K562 (cell line): Measurements from ENCODE around the gene ZFX. TPM values are rescaled to one million over a fixed set of nuclear protein-coding genes. Genes with fewer than 3 reads are reported as not detected.

ENCODE experiments used
- ATAC-seq: fragments of 200-7000 bp; cut with Tn5 transposase; 3 replicates; pipeline ENCODE4 v1.9.1; 2020; ENCODE audit warnings: moderate library complexity
- BruUV-seq: library from RNA; stranded (reverse); fragments of 400-500 nt; replicated peaks from 2 replicates; lab custom pipeline; 2021; lab: Mats Ljungman, UMichigan
- CTCF ChIA-PET: fragments of 300-600 bp; formaldehyde crosslinking; extraction: SDS; loops from one replicate; lab custom pipeline; 2021; ENCODE audit warnings: low intra/inter-chr PET ratio; lab: Yijun Ruan, JAX
- POLR2A ChIA-PET: fragments of 300-600, 350-650 bp; sonication (Branson Sonifier 250); formaldehyde crosslinking; extraction: SDS; loops from one replicate; lab custom pipeline; 2021; ENCODE audit warnings: antibody characterized with exemption, inconsistent platforms; lab: Yijun Ruan, JAX
- DNase-seq, 4 experiments: peaks; one replicate each; pipeline versions ENCODE4 v3.0.0 to v3.0.0-alpha.2; 2011 to 2018; ENCODE audit warnings: low spot score in 3 of 4, mixed read lengths in 3 of 4; ENCODE audit errors: extremely low read depth in 1 of 4
- FAIRE-seq: peaks from 2 replicates; lab custom pipeline; 2011; peaks lifted over from hg19 to GRCh38; lab: Jason Lieb, UNC
- H2AFZ ChIP-seq: 2 replicates; pipeline ENCODE4 v1.6.0; 2011; ENCODE audit warnings: low read depth, low read length, control low read depth, inconsistent platforms
- H3K27ac ChIP-seq: fragments of 200-600 bp; 3 replicates; pipeline ENCODE4 v1.8.0; 2011; ENCODE audit warnings: low read depth, mild to moderate bottlenecking, control low read depth, inconsistent platforms, low read length, moderate library complexity, mixed read lengths; ENCODE audit errors: extremely low read depth
- H3K27me3 ChIP-seq, 2 experiments: fragments of 300-600 bp in 1 of 2; 2 replicates in 1 of 2; 3 replicates in 1 of 2; pipeline versions ENCODE4 v1.6.0 to v1.8.0; 2011; ENCODE audit warnings: inconsistent platforms in 2 of 2, low read length in 2 of 2, mild to moderate bottlenecking in 1 of 2, mixed read lengths in 1 of 2, moderate library complexity in 1 of 2; ENCODE audit not compliant: control insufficient read depth in 2 of 2, insufficient read depth in 2 of 2
- H3K36me3 ChIP-seq: fragments of 300-600 bp; 3 replicates; pipeline ENCODE4 v1.8.0; 2011; ENCODE audit warnings: mild to moderate bottlenecking, low read length, inconsistent platforms; ENCODE audit not compliant: control insufficient read depth, insufficient read depth
- H3K4me1 ChIP-seq, 2 experiments: fragments of 200-600 bp in 1 of 2; replicated peaks in 1 of 2; 2 replicates in 1 of 2; 3 replicates in 1 of 2; pipeline versions ENCODE4 v1.5.1 to v1.8.0; 2011; ENCODE audit warnings: inconsistent platforms in 2 of 2, low read length in 2 of 2, mild to moderate bottlenecking in 1 of 2, mixed read lengths in 1 of 2, moderate library complexity in 1 of 2; ENCODE audit not compliant: control insufficient read depth in 2 of 2, insufficient read depth in 2 of 2
- H3K4me2 ChIP-seq: 2 replicates; pipeline ENCODE4 v1.6.1; 2011; ENCODE audit warnings: low read length, control low read depth, inconsistent platforms, mixed read lengths; ENCODE audit not compliant: insufficient read depth
- H3K4me3 ChIP-seq: fragments of 200-600 bp; sonication (generic), shearing (Covaris generic); 2 replicates; pipeline ENCODE4 v1.5.1; 2016; ENCODE audit warnings: control low read depth, inconsistent platforms
- H3K79me2 ChIP-seq: fragments of 200-600 bp; 3 replicates; pipeline ENCODE4 v1.8.0; 2011; ENCODE audit warnings: low read length, inconsistent platforms; ENCODE audit not compliant: control insufficient read depth, insufficient read depth
- H3K9ac ChIP-seq, 2 experiments: 2 replicates each; pipeline versions ENCODE4 v1.6.0 to v1.6.1; 2011; ENCODE audit warnings: low read depth in 2 of 2, low read length in 2 of 2, control low read depth in 1 of 2, inconsistent platforms in 1 of 2, mild to moderate bottlenecking in 1 of 2, mixed read lengths in 1 of 2; ENCODE audit not compliant: insufficient read depth in 1 of 2
- H3K9me1 ChIP-seq: one replicate; pipeline ENCODE4 v1.6.0; 2011; ENCODE audit warnings: inconsistent platforms, mild to moderate bottlenecking, low read length, moderate library complexity; ENCODE audit not compliant: control insufficient read depth, insufficient read depth
- H3K9me3 ChIP-seq: replicated peaks from 2 replicates; pipeline ENCODE4 v1.5.1; 2011; ENCODE audit warnings: low read depth, low read length, inconsistent platforms; ENCODE audit not compliant: control insufficient read depth, insufficient read depth
- H4K20me1 ChIP-seq: replicated peaks from 2 replicates; pipeline ENCODE4 v1.6.1; 2011; ENCODE audit warnings: low read length, inconsistent platforms, mixed read lengths; ENCODE audit not compliant: control insufficient read depth, insufficient read depth
- ATF1 ChIP-seq, 2 experiments: fragments of 450-650 bp in 1 of 2; IDR thresholded peaks; 2 replicates each; pipeline ENCODE4 v1.6.1; 2016; ENCODE audit warnings: missing compliant biosample characterization in 1 of 2, missing genetic modification characterization in 1 of 2
- CSDE1 ChIP-seq, 2 experiments: fragments of 450-650 bp; IDR thresholded peaks; 2 replicates each; pipeline ENCODE4 v1.6.1; 2016; ENCODE audit warnings: mild to moderate bottlenecking in 1 of 2
- FOXK2 ChIP-seq, 2 experiments: fragments of 450-650 bp; IDR thresholded peaks in 1 of 2; conservative IDR thresholded peaks in 1 of 2; 2 replicates each; pipeline ENCODE4 v1.6.1; 2016; ENCODE audit warnings: low read depth in 2 of 2, mild to moderate bottlenecking in 1 of 2
- HIVEP1 ChIP-seq: fragments of 250-450 bp; sonication (Bioruptor Pico); IDR thresholded peaks from 2 replicates; pipeline ENCODE4 v1.4.0; 2020; ENCODE audit warnings: mild to moderate bottlenecking
- HNRNPLL ChIP-seq: fragments of 200-400 bp; formaldehyde crosslinking; IDR thresholded peaks from 2 replicates; pipeline ENCODE4 v1.6.1; 2017; ENCODE audit warnings: low read length, low read depth, mild to moderate bottlenecking; ENCODE audit not compliant: poor library complexity, severe bottlenecking
- KLF16 ChIP-seq: IDR thresholded peaks from 2 replicates; pipeline ENCODE4 v1.6.1; 2016; ENCODE audit warnings: antibody characterized with exemption
- NFATC3 ChIP-seq: fragments of 450-650 bp; IDR thresholded peaks from 2 replicates; pipeline ENCODE4 v1.6.1; 2017; ENCODE audit warnings: mild to moderate bottlenecking
- NR4A1 ChIP-seq, 2 experiments: fragments of 250-450 bp in 1 of 2; fragments of 450-650 bp in 1 of 2; sonication (Bioruptor Pico) in 1 of 2; IDR thresholded peaks; 2 replicates each; pipeline versions ENCODE4 v1.4.0 to v1.6.1; 2016 to 2020; ENCODE audit warnings: mild to moderate bottlenecking in 2 of 2, missing compliant biosample characterization in 1 of 2, missing genetic modification characterization in 1 of 2, moderate library complexity in 1 of 2
- PATZ1 ChIP-seq: fragments of 250-450 bp; sonication (Bioruptor Pico); IDR thresholded peaks from 2 replicates; pipeline ENCODE4 v1.5.0; 2020; ENCODE audit warnings: mild to moderate bottlenecking, borderline replicate concordance
- PML ChIP-seq: IDR thresholded peaks from 2 replicates; pipeline ENCODE4 v1.6.1; 2012; ENCODE audit warnings: low read length, inconsistent platforms
- RCOR1 ChIP-seq, 2 experiments: IDR thresholded peaks; 2 replicates each; pipeline ENCODE4 v1.6.1; 2012; ENCODE audit warnings: low read depth in 2 of 2, low read length in 2 of 2, borderline replicate concordance in 1 of 2, improper control_type of control experiment in 1 of 2
- TAF9B ChIP-seq: fragments of 450-650 bp; IDR thresholded peaks from 2 replicates; pipeline ENCODE4 v1.6.1; 2018; ENCODE audit warnings: mild to moderate bottlenecking; ENCODE audit not compliant: partially characterized antibody
- ZNF561 ChIP-seq: fragments of 450-650 bp; formaldehyde crosslinking; conservative IDR thresholded peaks from 2 replicates; pipeline ENCODE4 v1.4.0; 2020; ENCODE audit warnings: mild to moderate bottlenecking, moderate library complexity
- ZNF639 ChIP-seq, 2 experiments: fragments of 200-800 bp in 1 of 2; sonication (Bioruptor generic) in 1 of 2; sonication (generic) in 1 of 2; formaldehyde crosslinking in 1 of 2; IDR thresholded peaks in 1 of 2; conservative IDR thresholded peaks in 1 of 2; 2 replicates each; pipeline versions ENCODE4 v1.5.0 to v1.6.1; 2016 to 2020; ENCODE audit warnings: missing compliant biosample characterization in 1 of 2, missing genetic modification characterization in 1 of 2, missing genetic modification reagents in 1 of 2
- WGBS: fragments of 100-300 bp; shearing (Covaris generic); methylation state at CpG from one replicate; pipeline ENCODE4 v1.1.6; 2016; ENCODE audit warnings: low coverage, mixed read lengths; ENCODE audit not compliant: insufficient coverage; ENCODE audit errors: missing lambda C conversion rate; 5-methylcytosine and 5-hydroxymethylcytosine counted together
- in situ Hi-C: fragments of 300-500 bp; cut with MboI; formaldehyde crosslinking; loops from 4 replicates; pipeline ENCODE4 v1.15.0; 2018; ENCODE audit warnings: inconsistent platforms, mixed read lengths
- intact Hi-C: fragments of 100-400 bp; cut with micrococcal nuclease; formaldehyde crosslinking; loops from 2 replicates; pipeline ENCODE4 v1.14.2; 2022
- polyA plus RNA-seq, 8 experiments: library from polyadenylated mRNA; depleted of rRNA in 4 of 8; stranded (reverse) in 5 of 8; unstranded in 3 of 8; fragments of >200 nt; fragmentation: Nextera tagmentation in 2 of 8; fragmentation: Illumina TruSeq in 1 of 8; extraction: Ambion mirVana in 2 of 8; extraction: Trizol in 1 of 8; gene quantifications; 2 replicates each; pipeline versions ENCODE4 v1.2.1 to v1.2.3, GENCODE V29; 2011 to 2014; ENCODE audit warnings: inconsistent platforms in 1 of 8, missing spikeins in 1 of 8
- total RNA-seq, 7 experiments: library from RNA; depleted of rRNA in 6 of 7; stranded (reverse); fragments of >200 nt in 6 of 7; fragmentation: Illumina TruSeq in 2 of 7; extraction: Trizol in 2 of 7; gene quantifications; 2 replicates each; pipeline versions ENCODE4 v1.2.1 to v1.2.3, GENCODE V29; 2011 to 2021; ENCODE audit warnings: low replicate concordance in 1 of 7
- TF ChIP-seq, protein P1 (sequence below): fragments of 250-450 bp; sonication (Bioruptor Pico); IDR thresholded peaks from 2 replicates; pipeline ENCODE4 v1.8.0; 2022; ENCODE audit warnings: inconsistent platforms, mild to moderate bottlenecking, moderate library complexity, borderline replicate concordance
- TF ChIP-seq, protein P2 (sequence below): fragments of 250-450 bp; sonication (Bioruptor Pico); IDR thresholded peaks from 2 replicates; pipeline ENCODE4 v1.5.1; 2021; ENCODE audit warnings: mild to moderate bottlenecking

The ZFX gene
- total and polyA plus RNA-seq, 9 of the 15 experiments (the other 6 are each of a cell fraction or from before 2014, with no cell fraction given): 5.3 to 25.2 (median 11.4) TPM

DNA sequence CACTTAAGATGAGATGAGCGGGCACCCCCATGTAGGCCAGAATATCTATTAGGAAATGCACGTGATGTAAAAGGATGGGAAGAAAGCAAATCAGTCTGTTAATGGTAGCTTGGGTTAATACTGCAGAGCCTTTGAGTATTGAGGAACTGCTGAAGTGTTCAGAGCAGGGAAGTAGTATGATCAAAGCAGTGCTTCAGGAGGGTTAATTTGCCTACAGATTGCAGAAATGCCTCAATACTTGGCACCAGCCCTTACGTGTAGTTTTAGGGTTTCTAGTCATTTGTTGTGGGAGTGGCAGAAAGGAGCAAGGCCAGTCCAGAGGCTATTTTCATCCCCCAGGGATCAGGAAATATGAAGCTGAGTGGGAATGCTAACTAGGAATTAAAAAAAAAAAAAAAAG is 19.7 kb downstream of the ZFX start:
- in situ Hi-C loops (no loop called here), intact Hi-C loops (no loop called here)
- H3K27me3 ChIP-seq: no peaks in the 10 kb centered on the region
- H3K36me3 ChIP-seq: peaks cover 34% of the 10 kb centered on the region
- H3K4me1 ChIP-seq: peaks cover 0 to 7% of the 10 kb centered on the region in 2 experiments; a peak in 3 of 5 replicates
- 69% methylated on average over 3 of the region's 3 CpGs for WGBS
- CTCF ChIA-PET: no interaction called here
- DNase-seq: no peak
- POLR2A ChIA-PET: no interaction called here
- H3K27ac ChIP-seq: peak overlapping the region; percentile 21; the same call in 1 of the 3 replicates
- no TSS peak for BruUV-seq
- peak; percentile 25 for ATAC-seq
- no peak overlapping the region for H3K4me3 ChIP-seq
- no peak overlapping the region for H3K4me2 ChIP-seq
- no peak overlapping the region for H3K9ac ChIP-seq
- H2AFZ ChIP-seq: no peak overlapping the region
- no peaks in the 10 kb centered on the region for H4K20me1 ChIP-seq
- no peaks in the 10 kb centered on the region for H3K9me1 ChIP-seq
- peaks cover 81% of the 10 kb centered on the region for H3K79me2 ChIP-seq
- no peaks in the 10 kb centered on the region for H3K9me3 ChIP-seq
- no peak for FAIRE-seq
- TF ChIP-seq FOXK2 (conservative IDR thresholded peaks at IDR 0.05 in 1 of 2, IDR thresholded peaks at IDR 0.05 in 1 of 2; ENCODE audit: low read depth in 2 of 2) (no peak), NR4A1 (CRISPR knock-in tag; IDR thresholded peaks at IDR 0.05) (no peak), NR4A1 (tag; IDR thresholded peaks at IDR 0.05) (no peak), HNRNPLL (no peak), PATZ1 (CRISPR knock-in tag) (no peak), PML (no peak), TAF9B (no peak), ATF1 (CRISPR knock-in tag; IDR thresholded peaks at IDR 0.05) (no peak), ATF1 (tag; IDR thresholded peaks at IDR 0.05) (no peak), NFATC3 (no peak), KLF16 (no peak), RCOR1 (IDR thresholded peaks at IDR 0.05; ENCODE audit: borderline replicate concordance in 1 of 2, low read depth in 2 of 2, low read length in 2 of 2) (no peak), ZNF561 (CRISPR knock-in tag) (no peak), HIVEP1 (no peak), ZNF639 (CRISPR knock-in tag; conservative IDR thresholded peaks at IDR 0.05 in 1 of 2, IDR thresholded peaks at IDR 0.05 in 1 of 2) (no peak), CSDE1 (IDR thresholded peaks at IDR 0.05) (no peak)
- TF ChIP-seq, protein P1, sequence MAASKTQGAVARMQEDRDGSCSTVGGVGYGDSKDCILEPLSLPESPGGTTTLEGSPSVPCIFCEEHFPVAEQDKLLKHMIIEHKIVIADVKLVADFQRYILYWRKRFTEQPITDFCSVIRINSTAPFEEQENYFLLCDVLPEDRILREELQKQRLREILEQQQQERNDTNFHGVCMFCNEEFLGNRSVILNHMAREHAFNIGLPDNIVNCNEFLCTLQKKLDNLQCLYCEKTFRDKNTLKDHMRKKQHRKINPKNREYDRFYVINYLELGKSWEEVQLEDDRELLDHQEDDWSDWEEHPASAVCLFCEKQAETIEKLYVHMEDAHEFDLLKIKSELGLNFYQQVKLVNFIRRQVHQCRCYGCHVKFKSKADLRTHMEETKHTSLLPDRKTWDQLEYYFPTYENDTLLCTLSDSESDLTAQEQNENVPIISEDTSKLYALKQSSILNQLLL (CRISPR knock-in tag): no peak
- TF ChIP-seq, protein P2, sequence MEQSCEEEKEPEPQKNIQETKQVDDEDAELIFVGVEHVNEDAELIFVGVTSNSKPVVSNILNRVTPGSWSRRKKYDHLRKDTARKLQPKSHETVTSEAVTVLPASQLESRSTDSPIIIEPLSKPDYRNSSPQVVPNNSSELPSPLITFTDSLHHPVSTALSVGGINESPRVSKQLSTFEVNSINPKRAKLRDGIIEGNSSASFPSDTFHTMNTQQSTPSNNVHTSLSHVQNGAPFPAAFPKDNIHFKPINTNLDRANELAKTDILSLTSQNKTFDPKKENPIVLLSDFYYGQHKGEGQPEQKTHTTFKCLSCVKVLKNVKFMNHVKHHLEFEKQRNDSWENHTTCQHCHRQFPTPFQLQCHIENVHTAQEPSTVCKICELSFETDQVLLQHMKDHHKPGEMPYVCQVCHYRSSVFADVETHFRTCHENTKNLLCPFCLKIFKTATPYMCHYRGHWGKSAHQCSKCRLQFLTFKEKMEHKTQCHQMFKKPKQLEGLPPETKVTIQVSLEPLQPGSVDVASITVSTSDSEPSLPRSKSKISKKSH (CRISPR knock-in tag): no peak
